Uterus (tissue), 2 donors: Measurements from ENCODE around the gene CD68.
"Not testable (repeated sequence)": the region's sequence is repeated elsewhere in the genome, so short reads cannot be mapped to it uniquely, and the experiment has no call there.

Experiments used
- POLR2A ChIP-seq, 2 donors: fragments of 450-650 bp; IDR thresholded peaks; one replicate each; pipeline ENCODE4 v1.6.1; 2016; ENCODE audit warnings: antibody characterized with exemption in 2 of 2, mild to moderate bottlenecking in 1 of 2, moderate library complexity in 1 of 2
- TF ChIP-seq, protein P1 (sequence below), 4 experiments: fragments of 200-600 bp in 2 of 4; fragments of 450-650 bp in 2 of 4; sonication (generic) in 2 of 4; IDR thresholded peaks; one replicate each; pipeline ENCODE4 v1.5.1; 2016 to 2019; ENCODE audit warnings: antibody characterized with exemption in 4 of 4, mild to moderate bottlenecking in 2 of 4, moderate library complexity in 1 of 4

DNA sequence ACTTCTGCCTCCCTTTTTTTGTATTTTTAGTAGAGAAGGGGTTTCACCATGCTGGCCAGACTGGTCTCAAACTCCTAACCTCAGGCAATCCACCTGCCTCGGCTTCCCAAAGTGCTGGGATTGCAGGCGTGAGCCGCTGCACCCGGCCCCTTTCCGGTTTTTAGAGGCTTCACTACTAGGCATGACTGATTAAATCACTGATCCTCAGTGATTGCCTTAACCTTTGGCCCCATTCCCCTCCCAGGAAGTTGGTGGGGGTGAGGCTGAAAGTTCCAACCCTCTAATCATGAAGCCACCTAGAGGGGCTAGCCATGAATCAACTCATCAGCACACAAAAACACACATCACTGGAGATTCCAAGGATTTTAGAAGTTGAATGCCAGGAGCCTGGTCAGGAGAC lies 18.1 kb downstream of the CD68 start:
- TF ChIP-seq, protein P1, sequence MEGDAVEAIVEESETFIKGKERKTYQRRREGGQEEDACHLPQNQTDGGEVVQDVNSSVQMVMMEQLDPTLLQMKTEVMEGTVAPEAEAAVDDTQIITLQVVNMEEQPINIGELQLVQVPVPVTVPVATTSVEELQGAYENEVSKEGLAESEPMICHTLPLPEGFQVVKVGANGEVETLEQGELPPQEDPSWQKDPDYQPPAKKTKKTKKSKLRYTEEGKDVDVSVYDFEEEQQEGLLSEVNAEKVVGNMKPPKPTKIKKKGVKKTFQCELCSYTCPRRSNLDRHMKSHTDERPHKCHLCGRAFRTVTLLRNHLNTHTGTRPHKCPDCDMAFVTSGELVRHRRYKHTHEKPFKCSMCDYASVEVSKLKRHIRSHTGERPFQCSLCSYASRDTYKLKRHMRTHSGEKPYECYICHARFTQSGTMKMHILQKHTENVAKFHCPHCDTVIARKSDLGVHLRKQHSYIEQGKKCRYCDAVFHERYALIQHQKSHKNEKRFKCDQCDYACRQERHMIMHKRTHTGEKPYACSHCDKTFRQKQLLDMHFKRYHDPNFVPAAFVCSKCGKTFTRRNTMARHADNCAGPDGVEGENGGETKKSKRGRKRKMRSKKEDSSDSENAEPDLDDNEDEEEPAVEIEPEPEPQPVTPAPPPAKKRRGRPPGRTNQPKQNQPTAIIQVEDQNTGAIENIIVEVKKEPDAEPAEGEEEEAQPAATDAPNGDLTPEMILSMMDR (IDR thresholded peaks at IDR 0.05) = not testable (repeated sequence)
- TF ChIP-seq POLR2A (IDR thresholded peaks at IDR 0.05) = not testable (repeated sequence)
